ENCODE data around the gene TEX38.
"Not testable (repeated sequence)": the region's sequence is repeated elsewhere in the genome, so short reads cannot be mapped to it uniquely, and the experiment has no call there.

TEX38 gene

GRCh38 chr1:46689356-46689755, 17.7 kb downstream of the TEX38 start:
- no peak for DNase-seq

- no peak for DNase-seq
Measured at GRCh38 chr1:46689897-46690296, 18.2 kb downstream of the TEX38 start.

- DNase-seq, result no peak
Measured at GRCh38 chr1:46690931-46691421, 19.3 kb downstream of the TEX38 start.

- no peak for DNase-seq
Measured at GRCh38 chr1:46691997-46692790, 20.5 kb downstream of the TEX38 start.

- no peak for DNase-seq
Measured at GRCh38 chr1:46692811-46693770, 21.4 kb downstream of the TEX38 start.

GRCh38 chr1:46694676-46695075, 23.0 kb downstream of the TEX38 start:
- not testable (repeated sequence) for DNase-seq

GRCh38 chr1:46697053-46697452, 25.4 kb downstream of the TEX38 start:
- DNase-seq, result no peak

GRCh38 chr1:46699666-46700065, 28.0 kb downstream of the TEX38 start:
- DNase-seq, result no peak

- no peak for DNase-seq
Measured at GRCh38 chr1:46703927-46704641, 32.4 kb downstream of the TEX38 start.

GRCh38 chr1:46705408-46705807, 33.8 kb downstream of the TEX38 start:
- DNase-seq, result no peak

GRCh38 chr1:46708121-46708520, 36.5 kb downstream of the TEX38 start:
- DNase-seq, result no peak

GRCh38 chr1:46714976-46715375, 43.3 kb downstream of the TEX38 start:
- no peak for DNase-seq

- DNase-seq, result no peak
Measured at GRCh38 chr1:46717654-46718053, 46.0 kb downstream of the TEX38 start.

GRCh38 chr1:46718340-46718726, 46.7 kb downstream of the TEX38 start:
- DNase-seq, result peak; percentile 9

GRCh38 chr1:46718727-46719622, 47.3 kb downstream of the TEX38 start, which contains the start of gene EFCAB14:
Gene EFCAB14, minus strand, starts transcription at chr1:46719114. Its CDS starts 1,027 bp downstream, at chr1:46718087.
- DNase-seq, result peak; percentile 99

GRCh38 chr1:46719689-46720088, 48.0 kb downstream of the TEX38 start:
- peak; percentile 10 for DNase-seq

- DNase-seq, result not testable (repeated sequence)
Measured at GRCh38 chr1:46720319-46720718, 48.7 kb downstream of the TEX38 start.

- no peak for DNase-seq
Measured at GRCh38 chr1:46721204-46721603, 49.5 kb downstream of the TEX38 start.

GRCh38 chr1:46721686-46722205, 50.1 kb downstream of the TEX38 start:
- no peak for DNase-seq
